ENCODE data around the gene HRH1. TPM values are rescaled to one million over a fixed set of nuclear protein-coding genes. Genes with fewer than 3 reads are reported as not detected.

HRH1 gene
- total RNA-seq, 4 donors from 2014 or later = 10.9 to 12.2 (median 11.4) TPM

- H3K27ac ChIP-seq = no peak overlapping the region
- no peak for TF ChIP-seq POLR2AphosphoS5 (IDR thresholded peaks at IDR 0.05)
- no peak for TF ChIP-seq EP300 (IDR thresholded peaks at IDR 0.05)
- TF ChIP-seq POLR2A (IDR thresholded peaks at IDR 0.05) = no peak
- TF ChIP-seq CTCF (IDR thresholded peaks at IDR 0.05) = no peak
- H3K36me3 ChIP-seq = no peaks in the 10 kb centered on the region
- H3K9me3 ChIP-seq = no peaks in the 10 kb centered on the region
- WGBS = 84% methylated on average over 6 of the region's 6 CpGs
- H3K4me1 ChIP-seq = no peaks in the 10 kb centered on the region
- no peak for DNase-seq (ENCODE audit: low spot score in 2 of 2)
- H3K27me3 ChIP-seq = no peaks in the 10 kb centered on the region
- H3K4me3 ChIP-seq = no peak overlapping the region
Measured at GRCh38 chr3:11245827-11246662, 91.8 kb downstream of the HRH1 start.

GRCh38 chr3:11246663-11246970 lies 92.3 kb downstream of the HRH1 start:
- Histone ChIP-seq H3K9me3 (no peaks in the 10 kb centered on the region), H3K27me3 (no peaks in the 10 kb centered on the region), H3K4me3 (no peak overlapping the region), H3K4me1 (peaks cover 2% of the 10 kb centered on the region), H3K36me3 (no peaks in the 10 kb centered on the region), H3K27ac (no peak overlapping the region)
- DNase-seq (ENCODE audit: low spot score in 2 of 2) = no peak
- TF ChIP-seq CTCF (IDR thresholded peaks at IDR 0.05) (no peak), POLR2AphosphoS5 (IDR thresholded peaks at IDR 0.05) (no peak)
- 96% methylated on average over 2 of the region's 2 CpGs for whole genome bisulfite sequencing

GRCh38 chr3:11247362-11247761 lies 93.1 kb downstream of the HRH1 start:
- TF ChIP-seq POLR2AphosphoS5 (IDR thresholded peaks at IDR 0.05) (no peak), CTCF (IDR thresholded peaks at IDR 0.05) (no peak), POLR2A (IDR thresholded peaks at IDR 0.05) (no peak)
- no peak overlapping the region for H3K4me3 ChIP-seq
- DNase-seq (ENCODE audit: low spot score in 2 of 2) = no peak
- no peaks in the 10 kb centered on the region for H3K36me3 ChIP-seq
- 63% methylated on average over 8 of the region's 8 CpGs for WGBS
- H3K27me3 ChIP-seq = no peaks in the 10 kb centered on the region
- no peaks in the 10 kb centered on the region for H3K9me3 ChIP-seq
- no peak overlapping the region for H3K27ac ChIP-seq
- H3K4me1 ChIP-seq = peaks cover 2% of the 10 kb centered on the region

- Histone ChIP-seq H3K4me3 (no peak overlapping the region), H3K4me1 (peaks cover 2% of the 10 kb centered on the region), H3K27me3 (no peaks in the 10 kb centered on the region), H3K27ac (no peak overlapping the region), H3K36me3 (no peaks in the 10 kb centered on the region), H3K9me3 (no peaks in the 10 kb centered on the region)
- no peak for TF ChIP-seq POLR2AphosphoS5 (IDR thresholded peaks at IDR 0.05)
- TF ChIP-seq EP300 (IDR thresholded peaks at IDR 0.05) = no peak
- TF ChIP-seq POLR2A (IDR thresholded peaks at IDR 0.05) = no peak
- no peak for TF ChIP-seq CTCF (IDR thresholded peaks at IDR 0.05)
- 96% methylated on average over 6 of the region's 6 CpGs for WGBS
- DNase-seq (ENCODE audit: low spot score in 2 of 2) = no peak
Measured at GRCh38 chr3:11248596-11248995, 94.3 kb downstream of the HRH1 start.

- Histone ChIP-seq H3K4me1 (peaks cover 2% of the 10 kb centered on the region), H3K36me3 (no peaks in the 10 kb centered on the region), H3K9me3 (no peaks in the 10 kb centered on the region), H3K27me3 (no peaks in the 10 kb centered on the region), H3K27ac (no peak overlapping the region), H3K4me3 (no peak overlapping the region)
- DNase-seq (ENCODE audit: low spot score in 2 of 2) = no peak
- 73% methylated on average over 10 of the region's 10 CpGs for WGBS
- TF ChIP-seq CTCF (IDR thresholded peaks at IDR 0.05) = no peak
- TF ChIP-seq EP300 (IDR thresholded peaks at IDR 0.05) = no peak
- TF ChIP-seq POLR2A (IDR thresholded peaks at IDR 0.05) = no peak
- no peak for TF ChIP-seq POLR2AphosphoS5 (IDR thresholded peaks at IDR 0.05)
Measured at GRCh38 chr3:11250902-11251806, 96.9 kb downstream of the HRH1 start.
